LNCAP (cell line): ENCODE data around the gene CACNG5.

Source experiments
- TF ChIP-seq, protein P1 (sequence below): fragments of 450-650 bp; IDR thresholded peaks from 2 replicates; pipeline ENCODE4 v1.5.1; 2017; ENCODE audit warnings: mild to moderate bottlenecking

Gene CACNG5

DNA sequence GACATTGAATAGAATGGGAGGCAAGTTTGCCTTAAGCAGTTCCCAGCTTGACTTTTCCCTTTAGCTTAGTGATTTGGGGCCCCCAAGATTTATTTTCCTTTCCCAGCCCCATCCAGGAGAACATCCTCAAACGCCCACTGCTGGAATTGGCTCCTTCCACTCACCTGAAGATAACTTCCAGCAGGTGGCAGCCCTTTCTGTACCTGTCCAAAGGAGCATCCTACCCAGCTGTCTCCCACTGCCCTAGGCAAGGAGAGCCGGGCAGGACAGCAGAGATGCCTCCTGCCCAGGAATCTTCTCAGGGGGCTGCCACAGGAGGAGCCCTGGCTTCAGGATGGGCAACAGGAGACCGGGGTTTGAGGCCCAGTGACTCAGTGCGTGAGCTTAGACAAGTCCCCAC lies 6.4 kb downstream of the CACNG5 start:
- TF ChIP-seq, protein P1, sequence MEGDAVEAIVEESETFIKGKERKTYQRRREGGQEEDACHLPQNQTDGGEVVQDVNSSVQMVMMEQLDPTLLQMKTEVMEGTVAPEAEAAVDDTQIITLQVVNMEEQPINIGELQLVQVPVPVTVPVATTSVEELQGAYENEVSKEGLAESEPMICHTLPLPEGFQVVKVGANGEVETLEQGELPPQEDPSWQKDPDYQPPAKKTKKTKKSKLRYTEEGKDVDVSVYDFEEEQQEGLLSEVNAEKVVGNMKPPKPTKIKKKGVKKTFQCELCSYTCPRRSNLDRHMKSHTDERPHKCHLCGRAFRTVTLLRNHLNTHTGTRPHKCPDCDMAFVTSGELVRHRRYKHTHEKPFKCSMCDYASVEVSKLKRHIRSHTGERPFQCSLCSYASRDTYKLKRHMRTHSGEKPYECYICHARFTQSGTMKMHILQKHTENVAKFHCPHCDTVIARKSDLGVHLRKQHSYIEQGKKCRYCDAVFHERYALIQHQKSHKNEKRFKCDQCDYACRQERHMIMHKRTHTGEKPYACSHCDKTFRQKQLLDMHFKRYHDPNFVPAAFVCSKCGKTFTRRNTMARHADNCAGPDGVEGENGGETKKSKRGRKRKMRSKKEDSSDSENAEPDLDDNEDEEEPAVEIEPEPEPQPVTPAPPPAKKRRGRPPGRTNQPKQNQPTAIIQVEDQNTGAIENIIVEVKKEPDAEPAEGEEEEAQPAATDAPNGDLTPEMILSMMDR, result no peak

DNA sequence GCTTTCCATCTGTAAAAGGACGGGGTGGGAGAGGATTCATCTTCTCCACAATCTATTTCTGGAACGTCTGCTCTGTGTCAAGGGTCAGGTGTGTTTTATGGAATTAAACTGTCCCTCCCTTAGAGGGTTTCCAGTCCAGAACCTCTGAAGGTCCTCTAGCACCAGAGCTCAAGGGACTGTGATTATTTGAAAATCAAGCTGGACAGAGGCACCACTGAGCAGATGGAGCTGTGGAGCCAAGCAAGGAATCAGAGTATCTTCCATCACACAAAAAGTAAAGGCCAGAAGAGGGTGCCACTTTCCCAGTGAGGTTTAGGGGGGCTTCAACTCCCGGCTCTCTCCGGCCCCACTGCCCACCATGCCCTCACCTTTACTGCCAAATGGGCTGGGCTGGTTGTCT lies 6.8 kb downstream of the CACNG5 start:
- TF ChIP-seq, protein P1, result no peak

DNA sequence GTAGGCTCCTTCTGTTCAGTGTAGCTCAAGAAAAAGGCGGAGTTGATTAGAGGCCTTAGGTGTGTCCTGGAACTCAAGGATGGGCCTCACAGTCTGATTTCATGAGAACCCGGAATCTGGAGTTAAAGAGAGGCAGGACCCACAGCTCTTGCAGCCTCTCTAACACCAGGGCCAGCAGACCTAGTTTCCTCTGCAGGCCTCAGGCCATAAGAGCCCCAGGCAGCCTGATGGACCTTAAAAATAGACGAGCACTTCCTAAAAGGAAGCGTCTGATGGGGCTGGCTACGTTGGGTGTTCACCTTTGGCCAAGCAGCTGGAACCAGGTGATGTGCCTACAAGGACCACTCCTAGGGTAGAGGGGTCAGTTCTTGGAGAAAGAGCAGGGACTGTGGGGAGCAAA lies 7.6 kb downstream of the CACNG5 start:
- TF ChIP-seq, protein P1, result no peak

DNA sequence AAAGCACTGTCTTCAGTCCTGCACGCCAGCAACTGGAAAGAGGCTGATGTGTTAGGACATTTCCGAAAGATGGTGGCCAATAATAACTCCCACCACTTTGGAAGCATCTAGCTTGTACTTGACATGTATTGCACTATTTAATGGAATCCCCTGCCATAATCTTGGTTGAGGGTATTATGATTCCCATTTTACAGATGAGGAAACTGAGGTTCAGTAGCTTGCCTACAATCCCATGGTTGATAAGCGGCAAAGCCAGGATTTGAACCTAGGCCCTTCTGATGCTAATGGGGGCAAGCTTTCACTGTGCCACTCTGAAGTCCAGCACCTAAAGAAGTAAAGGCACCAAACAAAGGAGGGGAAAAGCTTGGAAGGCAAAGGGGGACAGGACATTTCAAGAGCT lies 8.0 kb downstream of the CACNG5 start:
- TF ChIP-seq, protein P1, result no peak

DNA sequence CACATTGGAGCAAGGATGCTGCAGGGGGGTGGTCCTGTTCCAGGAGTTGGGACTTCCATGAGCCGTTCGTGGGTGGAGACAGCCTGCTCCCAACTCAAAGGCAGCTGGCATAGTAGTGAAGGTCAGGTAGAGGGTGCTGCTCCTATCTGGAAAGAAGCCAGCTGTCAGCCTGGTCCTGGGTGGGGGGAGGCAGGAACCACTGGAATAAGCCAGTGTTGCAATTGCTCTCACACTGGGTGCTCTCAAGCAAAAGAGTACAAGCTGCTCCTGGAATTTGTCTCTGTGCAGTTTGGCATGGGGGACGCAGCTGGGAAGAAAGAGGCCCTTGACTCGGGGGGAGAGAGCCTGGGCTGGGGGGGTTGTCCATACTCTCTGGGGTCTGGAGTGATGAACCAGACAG lies 8.7 kb downstream of the CACNG5 start:
- TF ChIP-seq, protein P1, result no peak

DNA sequence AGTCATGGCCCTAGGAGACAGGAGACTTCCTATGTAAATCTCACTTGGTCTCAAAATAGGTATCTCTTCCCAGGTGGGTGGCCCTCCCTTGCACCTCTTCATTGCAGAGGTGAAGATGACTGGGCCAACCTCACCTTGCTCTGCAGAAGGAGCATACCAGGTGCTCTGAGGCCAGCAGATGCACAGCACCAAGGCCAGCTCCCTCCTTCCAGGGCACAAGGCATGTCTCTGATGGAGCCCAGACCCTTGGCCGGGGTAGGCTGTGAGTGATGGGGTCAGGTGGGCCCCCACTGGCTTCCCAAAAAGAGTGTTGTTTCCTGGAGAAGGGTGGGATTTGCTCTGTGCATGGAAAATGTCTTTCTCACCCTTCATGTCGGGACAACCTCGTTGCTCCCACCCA lies 12.8 kb downstream of the CACNG5 start:
- TF ChIP-seq, protein P1, result no peak

DNA sequence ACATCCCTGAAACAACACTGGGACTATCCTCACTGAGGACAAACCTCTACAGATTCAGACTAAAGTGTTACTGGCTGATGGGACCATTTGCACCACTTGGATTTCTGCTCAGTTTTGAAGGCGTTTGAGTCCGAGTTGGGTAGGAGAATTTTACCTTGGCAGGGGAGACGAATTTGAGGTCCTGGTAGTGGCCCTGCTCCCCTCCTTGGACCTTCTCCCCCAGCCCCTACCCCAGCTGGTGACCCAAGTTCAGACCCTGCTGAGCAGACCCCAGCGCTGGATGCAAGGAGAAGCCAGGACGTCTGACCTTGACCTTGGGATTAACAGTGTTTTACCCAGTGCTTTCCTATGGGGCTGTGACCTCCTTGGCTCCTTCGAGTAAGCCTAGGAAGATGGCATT lies 13.6 kb downstream of the CACNG5 start:
- TF ChIP-seq, protein P1, result no peak

DNA sequence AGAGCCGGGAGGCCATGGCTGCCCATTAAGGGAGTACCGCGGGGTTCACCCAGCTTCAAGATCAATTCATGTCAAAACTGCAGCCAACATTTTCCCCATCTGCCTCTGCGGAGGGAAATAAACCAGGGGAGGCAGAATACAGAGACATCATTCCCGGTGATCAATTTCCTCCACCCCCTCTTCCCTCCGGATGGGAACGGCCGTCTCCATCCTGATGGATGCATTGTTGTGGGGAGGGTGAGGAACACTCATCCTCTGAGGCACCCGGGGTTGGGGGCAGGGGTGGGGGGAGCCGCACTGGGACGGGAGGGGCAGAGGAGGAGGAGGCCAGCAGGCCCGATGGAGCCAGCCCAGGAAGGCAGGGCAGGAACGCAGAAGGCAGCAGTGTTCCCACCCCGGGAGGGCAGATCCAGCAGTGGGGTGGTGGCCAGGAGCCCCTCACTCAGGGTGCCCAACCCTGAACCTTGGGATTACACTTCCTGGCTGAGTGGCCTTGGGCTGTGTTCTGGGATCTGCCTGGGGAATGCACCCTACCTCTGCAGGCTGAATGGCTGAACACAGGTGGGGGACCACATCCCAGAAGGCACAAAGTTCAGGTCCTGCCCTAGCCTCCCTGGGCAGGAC lies 14.2 kb downstream of the CACNG5 start:
- TF ChIP-seq, protein P1, result no peak
